CD4-positive, alpha-beta T cell treated with Interleukin-10 for 1 hour (primary cell): ENCODE results near the gene BCAS3.
A peak's percentile ranks its signal among the peaks of the same experiment; 100 is the strongest.
"Not testable (repeated sequence)": the region's sequence is repeated elsewhere in the genome, so short reads cannot be mapped to it uniquely, and the experiment has no call there.

Experiments
- DNase-seq: peaks from one replicate; pipeline ENCODE4 v3.0.0-alpha.2; 2020

The BCAS3 gene

DNA sequence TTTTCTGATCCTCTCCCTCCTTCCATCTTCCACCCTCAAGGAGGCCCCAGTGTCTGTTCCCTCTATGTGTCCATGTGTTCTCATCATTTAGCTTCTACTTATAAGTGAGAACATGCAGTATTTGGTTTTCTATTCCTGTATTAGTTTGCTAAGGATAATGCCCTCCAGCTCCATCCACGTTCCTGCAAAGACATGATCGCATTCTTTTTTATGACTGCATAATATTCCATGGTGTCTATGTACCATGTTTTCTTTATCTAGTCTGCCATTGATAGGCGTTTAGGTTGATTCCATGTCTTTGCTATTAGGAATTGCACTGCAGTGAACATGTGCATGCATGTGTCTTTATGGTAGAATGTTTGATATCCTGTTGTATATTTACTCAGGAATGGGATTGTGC is 275.1 kb downstream of the BCAS3 start:
- DNase-seq, result no peak

DNA sequence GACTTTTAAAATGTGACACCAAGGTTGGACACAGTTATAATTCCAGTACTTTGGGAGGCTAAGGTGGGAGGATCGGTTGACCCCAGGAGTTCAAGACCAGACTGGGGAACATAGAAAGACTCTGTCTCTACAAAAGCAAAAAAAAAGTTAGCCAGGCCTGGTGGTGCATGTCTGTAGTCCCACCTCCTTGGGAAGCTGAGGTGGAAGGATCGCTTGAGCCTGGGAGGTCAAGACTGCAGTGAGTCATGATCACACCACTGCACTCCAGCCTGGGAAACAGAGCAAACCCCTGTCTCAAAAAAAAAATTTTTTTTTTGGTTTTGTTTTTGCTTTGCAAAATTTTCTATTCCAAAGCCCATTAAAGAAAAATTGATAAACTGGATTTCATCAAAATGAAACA is 281.4 kb downstream of the BCAS3 start:
- DNase-seq, result no peak

GRCh38 chr17:60959696-60960095 is 282.0 kb downstream of the BCAS3 start:
- DNase-seq, result no peak

DNA sequence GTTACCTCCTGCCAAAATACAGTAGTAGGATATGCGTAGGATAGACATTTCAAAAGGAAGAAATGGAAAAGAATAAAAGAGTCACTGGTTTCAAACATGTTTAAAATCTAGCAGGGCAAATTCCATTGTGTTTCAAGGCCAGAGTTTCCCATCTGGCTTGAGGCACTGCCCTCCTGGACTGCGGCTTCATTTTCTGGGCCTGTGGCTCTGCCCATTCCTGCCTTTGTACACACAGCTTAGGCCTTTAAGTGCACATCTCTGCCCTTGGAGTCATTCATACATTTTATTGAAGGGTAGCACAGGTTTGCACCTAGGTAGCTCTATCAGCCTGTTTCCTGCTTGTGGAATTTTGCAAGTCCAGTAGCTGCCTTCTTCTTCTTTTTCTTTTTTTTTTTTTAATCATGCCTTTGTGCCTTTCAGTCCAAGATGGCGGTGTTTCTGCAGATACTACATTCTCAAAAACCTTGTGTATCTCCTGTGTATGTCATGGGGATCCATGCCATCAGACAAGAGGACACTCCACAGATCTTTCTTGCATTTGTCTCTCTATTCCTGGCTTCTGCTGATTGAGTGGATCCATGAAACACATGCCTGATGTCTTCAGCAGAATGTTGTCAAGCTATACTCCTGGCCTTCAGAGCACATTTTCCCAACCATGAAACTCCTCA is 282.9 kb downstream of the BCAS3 start:
- no peak for DNase-seq

DNA sequence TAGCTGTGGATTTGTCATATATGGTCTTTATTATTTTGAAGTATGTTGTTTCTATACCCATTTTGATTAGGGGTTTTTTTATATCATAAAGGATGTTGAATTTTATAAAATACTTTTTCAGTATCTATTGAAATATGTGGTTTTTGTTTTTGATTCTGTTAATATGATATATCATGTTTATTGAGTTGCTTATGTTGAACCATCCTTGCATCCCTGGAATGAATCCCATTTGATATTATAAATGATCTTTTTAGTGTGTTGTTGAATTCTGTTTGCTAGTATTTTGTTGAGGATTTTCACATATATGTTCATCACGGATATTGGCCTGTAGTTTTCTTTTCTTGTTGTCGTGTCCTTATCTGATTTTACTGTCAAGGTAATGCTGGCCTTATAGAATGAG is 286.5 kb downstream of the BCAS3 start:
- DNase-seq, result no peak

GRCh38 chr17:60968266-60968665 is 290.6 kb downstream of the BCAS3 start:
- DNase-seq, result no peak

GRCh38 chr17:60969500-60970037 is 291.9 kb downstream of the BCAS3 start:
- no peak for DNase-seq

DNA sequence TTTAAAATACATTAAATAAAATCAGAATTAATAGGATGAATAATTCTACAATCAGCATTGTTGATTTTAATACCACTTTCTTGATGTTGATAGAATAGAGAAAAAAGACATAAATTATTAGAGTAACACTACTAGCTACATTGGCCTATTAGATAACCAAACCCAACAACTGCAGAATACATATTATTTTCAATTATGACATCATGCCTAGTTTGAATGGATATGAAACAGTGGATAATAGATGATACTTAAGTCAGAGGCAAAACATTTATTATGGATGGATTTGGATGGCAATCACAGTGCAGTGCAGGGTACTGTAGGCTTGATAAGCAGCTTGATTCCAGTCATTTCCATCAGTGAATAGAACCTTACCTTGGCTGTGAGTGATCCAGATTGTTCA is 293.1 kb downstream of the BCAS3 start:
- no peak for DNase-seq

DNA sequence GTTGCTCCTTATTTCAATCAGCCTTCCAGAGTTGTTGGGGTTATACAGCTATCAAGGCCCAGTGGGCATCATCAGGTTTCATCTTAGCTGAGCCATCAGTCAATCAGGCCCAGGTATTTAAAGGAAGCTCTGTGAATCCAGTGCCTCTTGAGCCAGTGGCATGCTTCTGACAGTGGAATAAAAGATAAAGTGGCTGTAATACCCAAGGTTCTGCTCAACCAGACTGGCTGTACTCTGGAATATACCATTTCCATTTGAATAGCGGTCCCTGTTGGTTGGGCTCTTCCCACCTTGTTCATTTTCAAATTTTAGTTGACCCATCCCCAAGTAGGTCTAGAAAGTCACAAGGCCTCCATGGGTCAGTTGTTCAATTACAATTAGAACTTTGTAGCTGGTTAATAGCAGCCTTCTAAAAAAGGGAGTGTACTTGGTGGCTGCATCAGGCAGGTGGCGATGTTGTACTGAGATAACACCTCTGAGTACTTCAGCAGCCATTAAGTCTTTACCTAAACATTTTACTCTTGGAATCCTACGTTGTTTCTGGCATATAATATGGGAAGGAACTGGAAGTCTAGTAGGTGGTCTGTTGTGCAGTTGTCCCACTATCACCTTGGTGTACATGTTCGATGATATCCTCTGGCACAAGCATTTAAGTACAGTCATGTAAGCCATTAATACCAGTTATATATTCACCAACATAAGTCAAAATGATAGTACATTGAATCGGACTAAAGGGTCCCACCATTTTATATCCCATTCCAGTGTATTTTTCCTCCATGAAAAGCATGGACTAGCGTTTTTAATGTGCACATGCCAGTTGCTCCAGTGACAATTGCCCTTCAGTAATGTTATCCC is 294.1 kb downstream of the BCAS3 start:
- peak; percentile 47 for DNase-seq

DNA sequence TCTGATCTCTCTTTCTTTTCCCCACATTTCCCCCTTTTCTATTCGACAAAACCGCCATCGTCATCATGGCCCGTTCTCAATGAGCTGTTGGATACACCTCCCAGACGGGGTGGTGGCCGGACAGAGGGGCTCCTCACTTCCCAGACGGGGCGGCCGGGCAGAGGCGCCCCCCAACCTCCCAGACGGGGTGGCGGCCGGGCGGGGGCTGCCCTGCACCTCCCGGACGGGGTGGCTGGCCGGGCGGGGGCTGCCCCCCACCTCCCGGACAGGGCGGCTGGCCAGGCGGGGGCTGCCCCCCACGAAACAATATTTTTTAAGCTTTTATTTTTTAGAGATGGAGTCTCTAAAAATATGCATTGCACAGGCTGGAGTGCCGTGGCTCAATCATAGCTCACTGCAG is 299.2 kb downstream of the BCAS3 start:
- DNase-seq, result not testable (repeated sequence)

DNA sequence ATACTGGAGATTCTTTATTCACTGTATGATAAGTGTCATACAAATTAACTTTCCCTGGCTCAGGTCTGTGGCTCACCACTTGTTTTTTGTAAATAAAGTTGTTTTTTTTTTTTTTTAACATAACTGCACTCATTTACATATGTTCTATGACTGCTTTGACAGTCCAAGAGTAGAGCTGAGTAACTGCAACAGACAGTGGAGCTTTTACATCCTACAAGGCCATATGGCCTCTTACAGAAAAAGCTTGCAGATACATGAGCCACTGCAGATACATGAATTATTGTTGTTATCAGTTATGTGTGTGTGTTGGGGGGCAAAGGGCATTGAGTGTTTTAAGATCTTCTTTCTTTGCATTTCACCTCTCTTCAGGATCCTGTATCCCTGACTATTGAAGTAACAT is 311.7 kb downstream of the BCAS3 start:
- DNase-seq, result no peak

DNA sequence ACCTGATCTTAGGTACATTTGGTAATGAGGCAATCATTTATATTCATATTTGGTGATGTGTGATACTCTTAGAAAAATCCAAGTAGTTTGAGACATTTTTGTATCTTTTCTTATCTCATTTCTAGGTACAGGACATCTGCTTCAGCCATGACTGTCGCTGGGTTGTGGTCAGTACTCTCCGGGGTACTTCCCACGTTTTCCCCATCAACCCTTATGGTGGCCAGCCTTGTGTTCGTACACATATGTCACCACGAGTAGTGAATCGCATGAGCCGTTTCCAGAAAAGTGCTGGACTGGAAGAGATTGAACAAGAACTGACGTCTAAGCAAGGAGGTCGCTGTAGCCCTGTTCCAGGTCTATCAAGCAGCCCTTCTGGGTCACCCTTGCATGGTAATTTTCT is 312.2 kb downstream of the BCAS3 start:
- no peak for DNase-seq

GRCh38 chr17:60993497-60993896 is 315.8 kb downstream of the BCAS3 start:
- DNase-seq, result no peak

GRCh38 chr17:60995680-60996079 is 318.0 kb downstream of the BCAS3 start:
- DNase-seq, result no peak

DNA sequence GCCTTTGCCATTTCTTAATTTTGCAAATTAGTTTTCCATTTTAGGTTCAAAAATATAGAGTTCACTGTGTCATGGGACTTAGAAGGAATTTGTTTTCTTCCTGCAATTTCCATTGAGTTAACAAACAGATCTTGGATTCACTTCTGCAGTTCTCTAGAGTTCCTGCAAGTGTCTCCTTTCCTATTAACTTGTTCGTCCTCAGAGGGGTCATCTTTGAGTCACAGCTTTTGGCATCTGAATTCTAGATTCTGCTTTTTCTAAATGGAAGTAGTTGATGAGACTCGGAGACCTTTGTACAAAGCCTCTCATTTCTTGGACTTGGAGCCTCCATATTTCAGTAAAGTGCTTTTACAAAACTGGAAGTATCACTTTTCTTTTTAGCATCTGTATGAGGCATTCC is 323.3 kb downstream of the BCAS3 start:
- no peak for DNase-seq

DNA sequence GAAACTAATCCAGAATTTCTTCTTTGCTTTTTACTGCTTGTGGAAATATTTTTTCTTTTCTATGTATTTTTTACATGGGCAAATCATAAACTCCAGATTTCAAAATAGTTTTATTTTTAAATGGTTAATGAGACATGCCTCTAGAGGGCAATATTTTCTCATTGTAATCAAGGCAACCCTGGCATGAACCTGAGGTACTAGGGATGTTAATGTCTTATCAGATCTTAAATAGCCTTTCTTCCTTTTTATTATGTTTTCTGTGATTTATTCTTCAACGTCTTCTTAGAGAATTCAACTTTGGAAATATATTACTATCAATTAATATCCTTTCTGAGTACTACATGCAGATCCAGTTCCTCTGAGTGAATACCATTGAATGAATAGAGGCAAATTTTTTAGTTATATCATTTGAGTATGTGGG is 324.7 kb downstream of the BCAS3 start:
- peak; percentile 37 for DNase-seq

GRCh38 chr17:61005358-61005757 is 327.7 kb downstream of the BCAS3 start:
- DNase-seq, result no peak

DNA sequence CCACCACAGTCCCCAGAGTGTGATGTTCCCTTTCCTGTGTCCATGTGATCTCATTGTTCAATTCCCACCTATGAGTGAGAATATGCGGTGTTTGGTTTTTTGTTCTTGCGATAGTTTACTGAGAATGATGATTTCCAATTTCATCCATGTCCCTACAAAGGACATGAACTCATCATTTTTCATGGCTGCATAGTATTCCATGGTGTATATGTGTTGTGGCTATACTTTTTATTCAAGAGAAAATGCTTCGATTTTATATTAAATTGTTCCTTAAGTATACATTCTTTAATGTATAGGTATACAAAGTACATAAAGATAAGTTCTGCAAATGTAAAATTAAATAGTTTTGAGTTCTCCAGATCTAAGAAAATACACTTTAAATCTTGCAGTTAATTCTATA is 328.3 kb downstream of the BCAS3 start:
- not testable (repeated sequence) for DNase-seq

DNA sequence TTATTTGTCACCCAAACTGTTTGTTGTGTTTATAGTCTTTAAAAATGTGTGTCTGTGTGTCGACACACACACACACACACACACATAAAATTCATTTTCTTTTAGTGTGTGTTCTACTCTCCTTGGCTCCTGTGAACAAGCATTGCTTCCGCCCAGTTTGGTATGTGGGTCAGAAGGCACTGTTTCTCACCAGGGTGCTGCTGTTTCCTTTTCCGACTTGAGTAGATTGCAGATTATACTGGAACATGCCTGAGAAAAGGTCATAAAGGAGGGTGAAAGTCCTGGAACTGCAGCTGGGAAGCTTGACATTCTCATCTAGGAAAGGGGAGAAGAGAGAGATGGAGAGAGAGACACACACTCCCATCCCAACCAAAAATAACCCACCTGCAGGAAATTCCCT is 330.3 kb downstream of the BCAS3 start:
- DNase-seq, result no peak

DNA sequence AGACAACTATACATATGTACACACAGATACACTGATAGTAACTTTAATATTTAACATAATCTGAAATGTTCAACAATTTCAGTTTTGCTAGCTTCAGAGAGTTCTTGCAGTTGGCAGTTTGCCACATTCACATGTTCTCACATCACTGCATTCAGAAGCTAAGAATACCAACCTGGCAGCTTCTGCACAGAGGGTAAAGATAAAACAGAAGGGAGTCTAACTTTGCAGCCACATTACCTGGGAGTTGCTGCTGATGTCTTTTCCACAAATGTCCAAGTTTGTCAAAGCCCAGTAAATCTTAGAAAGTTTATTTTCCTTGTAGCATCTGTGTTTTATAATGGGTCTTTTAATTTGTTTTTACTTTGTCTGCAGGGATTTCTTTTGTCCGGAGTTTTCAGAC is 332.0 kb downstream of the BCAS3 start:
- no peak for DNase-seq

GRCh38 chr17:61010661-61011170 is 333.1 kb downstream of the BCAS3 start:
- DNase-seq, result no peak

- no peak for DNase-seq
These were observed 333.6 kb downstream of the BCAS3 start for GRCh38 chr17:61011251-61011650.

- DNase-seq, result no peak
These were observed 338.3 kb downstream of the BCAS3 start for GRCh38 chr17:61015966-61016365.
